Thymus (tissue), 11 donors: ENCODE data around the gene METTL25. TPM values are rescaled to one million over a fixed set of nuclear protein-coding genes. Genes with fewer than 3 reads are reported as not detected.

Experiments used
- DNase-seq, 9 donors: peaks; one replicate each; pipeline ENCODE4 v3.0.0-alpha.2; 2013; ENCODE audit warnings: low spot score in 9 of 9, low read depth in 6 of 9, missing footprints in 1 of 9
- H3K27ac ChIP-seq, 2 donors: one replicate each; pipeline ENCODE4 v1.5.1; 2013; ENCODE audit warnings: control low read depth in 1 of 2, low read depth in 1 of 2, low read length in 1 of 2, mild to moderate bottlenecking in 1 of 2, moderate library complexity in 1 of 2
- H3K27me3 ChIP-seq, 2 donors: one replicate each; pipeline ENCODE4 v1.5.1; 2013; ENCODE audit warnings: low read length in 1 of 2; ENCODE audit not compliant: control insufficient read depth in 2 of 2, insufficient read depth in 1 of 2
- H3K36me3 ChIP-seq, 2 donors: one replicate each; pipeline ENCODE4 v1.5.1; 2013; ENCODE audit warnings: low read length in 1 of 2, mild to moderate bottlenecking in 1 of 2, moderate library complexity in 1 of 2; ENCODE audit not compliant: control insufficient read depth in 2 of 2, insufficient read depth in 2 of 2
- H3K4me1 ChIP-seq, 2 donors: one replicate each; pipeline ENCODE4 v1.5.1; 2013; ENCODE audit warnings: low read length in 2 of 2; ENCODE audit not compliant: control insufficient read depth in 2 of 2, insufficient read depth in 2 of 2
- H3K4me3 ChIP-seq, 2 donors: one replicate each; pipeline ENCODE4 v1.5.1; 2013; ENCODE audit warnings: low read length in 2 of 2, control low read depth in 1 of 2, mild to moderate bottlenecking in 1 of 2
- H3K9me3 ChIP-seq, 2 donors: one replicate each; pipeline ENCODE4 v1.5.1; 2013; ENCODE audit warnings: low read length in 1 of 2, mild to moderate bottlenecking in 1 of 2; ENCODE audit not compliant: control insufficient read depth in 2 of 2, insufficient read depth in 1 of 2
- WGBS: extraction: QIAGEN DNeasy Blood & Tissue Kit; methylation state at CpG from one replicate; pipeline ENCODE4 v1.1.7; 2013; 5-methylcytosine and 5-hydroxymethylcytosine counted together
- polyA plus RNA-seq: library from polyadenylated mRNA; stranded (reverse); fragments of 200-250 nt; gene quantifications from one replicate; pipeline ENCODE4 v1.2.3, GENCODE V29; 2013
- total RNA-seq: library from RNA; stranded (reverse); fragments of 120-200 nt; gene quantifications from one replicate; pipeline ENCODE4 v1.2.4, GENCODE V29; 2013
- donor health status: healthy.

Gene METTL25
- total and polyA plus RNA-seq, 2 donors = 13.1 to 24.8 TPM

DNA sequence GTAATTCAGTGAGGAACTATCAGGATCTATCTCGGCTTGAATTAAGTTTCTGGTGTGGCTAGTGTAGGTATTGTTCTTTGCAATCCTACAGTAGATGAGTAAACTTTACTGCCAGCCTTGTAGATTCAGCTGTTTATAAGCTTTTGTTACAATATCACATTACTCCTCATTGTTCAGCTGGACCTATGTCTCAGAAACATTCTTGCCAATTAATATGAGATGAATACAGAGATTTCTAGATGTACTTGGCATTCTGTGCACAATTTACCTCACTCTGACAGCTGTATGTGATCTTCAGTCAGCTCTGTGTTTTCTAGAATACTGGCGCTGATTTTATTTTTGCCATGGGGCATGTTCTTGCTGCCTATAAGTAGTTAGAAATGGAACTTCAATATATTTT, 55.7 kb downstream of the METTL25 start:
- Histone ChIP-seq H3K9me3 (no peaks in the 10 kb centered on the region), H3K27me3 (no peaks in the 10 kb centered on the region), H3K4me3 (no peak overlapping the region), H3K36me3 (no peaks in the 10 kb centered on the region), H3K4me1 (no peaks in the 10 kb centered on the region), H3K27ac (no peak overlapping the region)
- WGBS = 96% methylated on average over 2 of the region's 2 CpGs
- DNase-seq = no peak

DNA sequence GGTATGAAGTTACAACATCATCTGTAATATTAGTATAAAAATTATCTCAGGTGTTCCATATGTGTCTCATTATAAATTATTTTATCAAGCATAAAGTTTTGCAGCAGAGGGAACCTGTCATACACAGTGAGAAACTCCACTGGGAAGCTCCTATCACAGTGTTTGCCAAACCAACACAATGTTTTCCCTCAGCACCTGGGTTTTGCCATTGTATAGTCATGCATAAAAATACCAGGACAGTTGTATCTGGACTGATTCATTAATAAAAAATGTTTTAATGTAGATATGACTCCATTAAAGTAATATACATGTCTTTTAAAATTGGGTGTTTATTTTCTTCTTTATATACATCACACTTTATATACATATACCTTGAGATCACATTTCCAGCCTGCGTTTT, 56.6 kb downstream of the METTL25 start:
- Histone ChIP-seq H3K27ac (no peak overlapping the region), H3K27me3 (no peaks in the 10 kb centered on the region), H3K9me3 (no peaks in the 10 kb centered on the region), H3K4me3 (no peak overlapping the region), H3K36me3 (no peaks in the 10 kb centered on the region), H3K4me1 (no peaks in the 10 kb centered on the region)
- WGBS = 95% methylated on average over 1 of the region's 1 CpG
- no peak for DNase-seq

DNA sequence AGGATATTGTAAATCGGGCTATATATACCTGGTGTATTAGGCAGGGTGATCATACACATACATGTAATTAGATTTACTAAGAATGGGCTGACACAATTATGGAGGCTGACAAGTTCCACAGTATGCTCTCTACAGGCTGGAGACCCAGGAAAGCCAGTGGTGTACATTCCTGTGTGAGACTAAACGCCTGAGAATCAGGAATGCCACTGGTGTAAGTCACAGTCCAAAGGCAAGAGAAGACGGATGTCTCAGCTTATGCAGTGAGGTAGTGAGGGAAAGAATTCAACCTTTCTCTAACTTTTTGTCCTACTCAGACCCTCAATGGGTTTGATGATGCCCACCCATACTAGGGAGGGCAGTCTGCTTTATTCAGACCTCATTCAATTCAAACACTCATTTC, 57.1 kb downstream of the METTL25 start:
- 98% methylated on average over 3 of the region's 3 CpGs for WGBS
- H3K4me3 ChIP-seq = no peak overlapping the region
- no peaks in the 10 kb centered on the region for H3K9me3 ChIP-seq
- H3K27ac ChIP-seq = no peak overlapping the region
- H3K36me3 ChIP-seq = no peaks in the 10 kb centered on the region
- no peaks in the 10 kb centered on the region for H3K4me1 ChIP-seq
- H3K27me3 ChIP-seq = no peaks in the 10 kb centered on the region
- DNase-seq = no peak

DNA sequence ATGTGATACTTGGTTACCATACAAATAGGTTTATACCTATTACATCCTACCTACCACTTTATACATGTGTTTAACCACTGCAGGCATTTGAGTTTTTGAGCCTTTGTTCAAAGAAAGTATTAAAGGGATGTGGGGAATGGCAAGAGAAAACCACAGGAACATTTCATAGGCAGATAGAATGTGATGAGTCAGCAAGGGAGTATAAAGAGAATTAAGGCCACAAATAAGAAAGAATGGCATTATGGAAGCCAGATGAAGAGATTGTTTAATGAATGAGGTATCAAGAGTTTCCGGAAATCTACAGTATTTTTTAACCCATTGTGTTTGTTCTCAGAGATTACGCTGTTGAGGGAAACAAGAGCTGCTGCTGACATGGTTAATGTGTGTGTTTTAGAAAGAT, 66.9 kb downstream of the METTL25 start:
- no peak for DNase-seq
- no peak overlapping the region for H3K27ac ChIP-seq
- H3K9me3 ChIP-seq = no peaks in the 10 kb centered on the region
- H3K4me3 ChIP-seq = no peak overlapping the region
- 96% methylated on average over 2 of the region's 2 CpGs for WGBS
- H3K27me3 ChIP-seq = no peaks in the 10 kb centered on the region
- H3K4me1 ChIP-seq = no peaks in the 10 kb centered on the region
- H3K36me3 ChIP-seq = no peaks in the 10 kb centered on the region

- no peaks in the 10 kb centered on the region for H3K36me3 ChIP-seq
- no peaks in the 10 kb centered on the region for H3K9me3 ChIP-seq
- WGBS = 51% methylated on average over 4 of the region's 4 CpGs
- no peaks in the 10 kb centered on the region for H3K27me3 ChIP-seq
- no peak overlapping the region for H3K27ac ChIP-seq
- peak in 1 of 9 donors; percentile 7 for DNase-seq
- no peaks in the 10 kb centered on the region for H3K4me1 ChIP-seq
- H3K4me3 ChIP-seq = no peak overlapping the region
Measured at GRCh38 chr12:82426081-82426480, 67.8 kb downstream of the METTL25 start.

DNA sequence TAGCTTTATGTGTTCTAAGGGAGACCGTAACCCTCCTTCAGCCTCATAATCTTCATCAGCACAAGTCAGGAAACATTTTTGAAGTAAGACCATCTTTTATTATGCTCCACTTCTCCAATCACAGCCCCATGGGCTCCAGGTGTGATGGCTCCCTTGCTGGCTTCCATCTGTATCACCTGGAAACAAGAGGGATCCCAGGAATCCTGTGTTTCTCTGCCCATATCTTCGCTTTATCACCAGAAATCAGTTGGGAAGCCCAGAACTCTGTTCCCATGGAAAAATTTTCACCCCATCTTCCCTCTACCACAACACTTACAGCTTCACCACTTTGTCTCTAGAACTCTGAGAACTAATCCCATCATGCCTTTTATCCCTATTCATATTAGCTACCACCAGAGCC, 68.3 kb downstream of the METTL25 start:
- DNase-seq = no peak
- no peak overlapping the region for H3K4me3 ChIP-seq
- H3K27me3 ChIP-seq = no peaks in the 10 kb centered on the region
- no peak overlapping the region for H3K27ac ChIP-seq
- H3K4me1 ChIP-seq = no peaks in the 10 kb centered on the region
- no peaks in the 10 kb centered on the region for H3K36me3 ChIP-seq
- no peaks in the 10 kb centered on the region for H3K9me3 ChIP-seq
- WGBS = 85% methylated on average over 2 of the region's 2 CpGs

DNA sequence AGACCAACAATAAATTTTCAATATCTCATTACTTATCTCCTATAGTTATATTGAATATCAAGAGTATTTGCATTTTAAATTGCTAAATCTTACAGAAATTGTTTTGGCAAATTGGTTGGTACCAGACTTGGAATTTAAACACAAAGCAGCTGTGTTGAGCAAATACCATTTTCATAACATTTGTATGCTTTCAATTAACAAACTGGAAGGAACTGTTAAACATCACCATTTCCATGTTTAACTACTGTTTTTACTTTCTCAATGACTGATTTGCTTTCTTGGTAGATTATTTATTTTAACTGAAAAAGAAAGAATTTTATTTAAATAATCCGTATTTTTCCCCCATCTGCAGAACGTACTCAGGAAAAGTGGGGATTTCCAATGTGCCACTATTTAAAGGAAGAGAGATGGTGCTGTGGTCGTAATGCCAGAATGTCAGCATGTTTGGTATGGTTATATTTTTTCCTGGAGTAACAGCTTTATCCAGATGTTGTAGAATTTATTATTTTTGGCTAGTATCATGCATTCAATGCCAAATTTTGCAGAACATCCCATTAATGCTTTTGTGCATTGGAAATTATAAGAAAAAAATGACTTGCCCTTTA, 72.3 kb downstream of the METTL25 start:
- DNase-seq = no peak
- Histone ChIP-seq H3K4me1 (no peaks in the 10 kb centered on the region), H3K9me3 (no peaks in the 10 kb centered on the region), H3K36me3 (no peaks in the 10 kb centered on the region), H3K4me3 (no peak overlapping the region), H3K27ac (no peak overlapping the region), H3K27me3 (no peaks in the 10 kb centered on the region)
- 95% methylated on average over 3 of the region's 3 CpGs for WGBS

GRCh38 chr12:82434392-82434911, 76.1 kb downstream of the METTL25 start:
- H3K9me3 ChIP-seq = no peaks in the 10 kb centered on the region
- WGBS = 96% methylated on average over 2 of the region's 2 CpGs
- no peaks in the 10 kb centered on the region for H3K36me3 ChIP-seq
- H3K27ac ChIP-seq = no peak overlapping the region
- no peak overlapping the region for H3K4me3 ChIP-seq
- H3K4me1 ChIP-seq = no peaks in the 10 kb centered on the region
- H3K27me3 ChIP-seq = no peaks in the 10 kb centered on the region
- no peak for DNase-seq

DNA sequence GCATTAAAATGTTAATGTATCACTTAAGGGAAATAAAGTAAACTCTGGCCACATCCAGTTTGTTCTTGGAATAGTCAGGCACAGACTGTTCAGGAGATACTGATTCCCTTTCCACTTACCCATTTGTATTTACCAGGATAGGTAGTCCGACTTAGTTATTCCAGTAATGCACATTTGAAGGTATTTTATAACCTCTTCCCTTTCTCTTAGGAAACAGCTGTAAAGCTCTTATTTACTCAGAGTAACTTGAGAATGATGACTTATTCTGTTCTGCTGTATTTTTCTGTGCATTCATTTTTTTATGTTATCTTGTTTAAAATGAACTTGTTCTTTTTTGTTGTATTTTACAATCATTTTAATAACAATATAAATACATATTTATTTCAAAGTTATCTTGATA, 78.0 kb downstream of the METTL25 start:
- no peak for DNase-seq
- no peak overlapping the region for H3K4me3 ChIP-seq
- WGBS = 93% methylated on average over 1 of the region's 1 CpG
- no peaks in the 10 kb centered on the region for H3K4me1 ChIP-seq
- H3K9me3 ChIP-seq = no peaks in the 10 kb centered on the region
- H3K27ac ChIP-seq = no peak overlapping the region
- H3K27me3 ChIP-seq = no peaks in the 10 kb centered on the region
- no peaks in the 10 kb centered on the region for H3K36me3 ChIP-seq
